Lung (tissue), 12 donors: ENCODE results near the gene ZDHHC1. TPM values are rescaled to one million over a fixed set of nuclear protein-coding genes. Genes with fewer than 3 reads are reported as not detected.

Source experiments
- ATAC-seq: fragments of 200-7000 bp; cut with Tn5 transposase; one replicate; pipeline ENCODE4 v1.9.1; 2020; ENCODE audit warnings: moderate number of reproducible peaks; ENCODE audit not compliant: insufficient read depth, low FRiP score
- DNase-seq, 3 donors: peaks; one replicate each; pipeline ENCODE4 v3.0.0-alpha.2; 2013 to 2017
- H3K27ac ChIP-seq, 2 donors: one replicate each; pipeline ENCODE4 v1.5.1; 2013; ENCODE audit warnings: mild to moderate bottlenecking in 2 of 2, moderate library complexity in 2 of 2, control low read depth in 1 of 2, inconsistent platforms in 1 of 2, low read depth in 1 of 2, low read length in 1 of 2
- H3K27me3 ChIP-seq, 3 donors: one replicate each; pipeline ENCODE4 v1.5.1; 2013; ENCODE audit warnings: low read length in 2 of 3; ENCODE audit not compliant: control insufficient read depth in 3 of 3, insufficient read depth in 3 of 3
- H3K36me3 ChIP-seq, 4 donors: one replicate each; pipeline ENCODE4 v1.5.1; 2013; ENCODE audit warnings: low read length in 4 of 4, mild to moderate bottlenecking in 1 of 4, moderate library complexity in 1 of 4; ENCODE audit not compliant: control insufficient read depth in 4 of 4, insufficient read depth in 4 of 4
- H3K4me1 ChIP-seq, 5 donors: one replicate each; pipeline ENCODE4 v1.5.1; 2013; ENCODE audit warnings: low read length in 5 of 5, mild to moderate bottlenecking in 2 of 5, moderate library complexity in 1 of 5; ENCODE audit not compliant: control insufficient read depth in 5 of 5, insufficient read depth in 5 of 5
- H3K4me3 ChIP-seq: one replicate; pipeline ENCODE4 v1.5.1; 2013; ENCODE audit warnings: mild to moderate bottlenecking, control low read depth, moderate library complexity
- H3K9ac ChIP-seq, 2 donors: one replicate each; pipeline ENCODE4 v1.5.1; 2013; ENCODE audit warnings: low read length in 2 of 2, control low read depth in 1 of 2; ENCODE audit not compliant: insufficient read depth in 1 of 2
- H3K9me3 ChIP-seq, 4 donors: one replicate each; pipeline ENCODE4 v1.5.1; 2013; ENCODE audit warnings: low read length in 3 of 4, mild to moderate bottlenecking in 1 of 4, moderate library complexity in 1 of 4; ENCODE audit not compliant: control insufficient read depth in 4 of 4, insufficient read depth in 3 of 4
- CTCF ChIP-seq: IDR thresholded peaks from 2 replicates; pipeline ENCODE4 v1.5.1; 2012; ENCODE audit warnings: mild to moderate bottlenecking; ENCODE audit errors: control extremely low read depth, extremely low read depth
- WGBS, 2 donors: extraction: QIAGEN DNeasy Blood & Tissue Kit; methylation state at CpG; one replicate each; pipeline ENCODE4 v1.1.7; 2013; 5-methylcytosine and 5-hydroxymethylcytosine counted together
- polyA plus RNA-seq, 2 donors: library from polyadenylated mRNA; stranded (reverse); fragments of 200-250 nt; gene quantifications; one replicate each; pipeline ENCODE4 v1.2.1, GENCODE V29; 2013
- total RNA-seq, 2 donors: library from RNA; depleted of rRNA in 1 of 2; stranded (reverse); fragments of >200 nt in 1 of 2; gene quantifications; one replicate each; pipeline ENCODE4 v1.2.1, GENCODE V29; 2014 to 2021
- donor health status: control.
- donor health status: control.
- donor health status: Bipolar disorder and iron deficiency.
- donor health status: healthy.
- donor health status: DM: yes; HTN: yes; CAD: no.

ZDHHC1 gene
- total and polyA plus RNA-seq, 4 donors, result 10.9 to 31.8 (median 21.2) TPM

DNA sequence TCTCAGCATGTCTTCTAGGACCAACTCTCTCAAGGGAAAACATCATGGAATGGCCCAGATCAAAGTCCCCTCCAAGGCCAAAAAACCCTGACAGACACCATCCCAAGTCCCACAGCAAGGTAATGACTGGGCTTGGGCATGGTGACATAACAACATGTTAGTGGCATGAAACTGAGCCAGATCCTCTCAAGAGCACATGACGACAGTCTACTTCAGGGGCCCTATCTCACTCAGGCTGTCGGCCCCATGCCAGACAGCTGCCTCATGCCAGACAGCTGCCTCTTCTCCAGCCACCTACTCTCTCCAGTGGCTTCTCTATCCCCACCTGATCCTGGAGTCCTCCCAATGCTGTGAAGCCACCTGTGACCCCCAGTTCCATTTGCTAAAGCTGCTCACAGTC lies 33.1 kb upstream of the ZDHHC1 start:
- H3K9ac ChIP-seq, result no peak overlapping the region
- TF ChIP-seq CTCF, result no peak
- H3K27ac ChIP-seq, result peak overlapping the region; percentile 12 to 38
- peaks cover 28 to 73% (median 50%) of the 10 kb centered on the region in 5 donors for H3K4me1 ChIP-seq
- H3K27me3 ChIP-seq, result no peaks in the 10 kb centered on the region
- peaks cover 0 to 65% (median 5%) of the 10 kb centered on the region in 4 donors for H3K36me3 ChIP-seq
- no peak overlapping the region for H3K4me3 ChIP-seq
- ATAC-seq (no peak), DNase-seq (peak; percentile 54 to 64 (median 63))
- no peaks in the 10 kb centered on the region for H3K9me3 ChIP-seq
- WGBS, 2 donors, result 60 to 84% methylated on average over 2 of the region's 2 CpGs

DNA sequence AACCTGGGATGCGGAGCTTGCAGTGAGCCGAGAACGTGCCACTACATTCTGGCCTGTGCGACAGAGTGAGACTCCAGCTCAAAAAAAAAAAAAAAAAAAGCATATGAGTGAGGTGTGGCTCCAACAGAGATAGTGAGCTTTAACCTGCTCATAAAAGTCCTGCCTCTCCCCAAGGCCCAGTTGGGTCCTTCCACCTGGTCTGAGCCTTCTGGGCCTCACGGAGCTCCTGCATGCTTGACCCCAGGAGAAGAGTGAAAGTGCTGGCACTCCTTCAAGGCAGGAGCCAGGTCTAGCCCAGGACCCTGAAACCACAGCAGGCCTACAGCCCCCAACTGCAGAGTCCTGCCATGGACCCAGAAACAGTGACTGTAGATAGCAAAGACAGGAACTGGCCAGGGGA lies 32.3 kb upstream of the ZDHHC1 start:
- ATAC-seq (no peak), DNase-seq (no peak)
- TF ChIP-seq CTCF, result no peak
- WGBS, 2 donors, result 97 to 98% methylated on average over 5 of the region's 5 CpGs
- Histone ChIP-seq H3K27ac (peak overlapping the region in 1 of 2 donors; percentile 20), H3K9me3 (no peaks in the 10 kb centered on the region), H3K4me1 (peaks cover 28 to 80% (median 44%) of the 10 kb centered on the region in 5 donors), H3K36me3 (peaks cover 0 to 70% (median 5%) of the 10 kb centered on the region in 4 donors), H3K9ac (no peak overlapping the region), H3K4me3 (no peak overlapping the region), H3K27me3 (no peaks in the 10 kb centered on the region)

GRCh38 chr16:67447508-67448076 lies 31.3 kb upstream of the ZDHHC1 start:
- ATAC-seq, result peak; percentile 12
- no peak overlapping the region for H3K27ac ChIP-seq
- WGBS, 2 donors, result 72 to 92% methylated on average over 6 of the region's 6 CpGs

More at GRCh38 chr16:67447508-67448076, 31.3 kb upstream of the ZDHHC1 start:
- peak; percentile 89 to 95 (median 92) for DNase-seq
- TF ChIP-seq CTCF, result no peak
- no peak overlapping the region for H3K4me3 ChIP-seq
- H3K4me1 ChIP-seq, result peaks cover 28 to 90% (median 42%) of the 10 kb centered on the region in 5 donors
- H3K9ac ChIP-seq, result no peak overlapping the region
- H3K27me3 ChIP-seq, result no peaks in the 10 kb centered on the region
- peaks cover 0 to 67% (median 2%) of the 10 kb centered on the region in 4 donors for H3K36me3 ChIP-seq
- H3K9me3 ChIP-seq, result no peaks in the 10 kb centered on the region
